Fibroblast of skin of left quadriceps (primary cell): Measurements from ENCODE around the gene NDUFS2.

Experiments used
- DNase-seq, 2 experiments: peaks; one replicate each; pipeline ENCODE4 v3.0.0-alpha.2; 2013; ENCODE audit warnings: low read depth in 2 of 2

Gene NDUFS2

GRCh38 chr1:161172349-161172748, 29.8 kb upstream of the NDUFS2 start:
- DNase-seq: no peak

- DNase-seq: peak; percentile 90 to 91
Measured at GRCh38 chr1:161172776-161173376, 29.3 kb upstream of the NDUFS2 start.

DNA sequence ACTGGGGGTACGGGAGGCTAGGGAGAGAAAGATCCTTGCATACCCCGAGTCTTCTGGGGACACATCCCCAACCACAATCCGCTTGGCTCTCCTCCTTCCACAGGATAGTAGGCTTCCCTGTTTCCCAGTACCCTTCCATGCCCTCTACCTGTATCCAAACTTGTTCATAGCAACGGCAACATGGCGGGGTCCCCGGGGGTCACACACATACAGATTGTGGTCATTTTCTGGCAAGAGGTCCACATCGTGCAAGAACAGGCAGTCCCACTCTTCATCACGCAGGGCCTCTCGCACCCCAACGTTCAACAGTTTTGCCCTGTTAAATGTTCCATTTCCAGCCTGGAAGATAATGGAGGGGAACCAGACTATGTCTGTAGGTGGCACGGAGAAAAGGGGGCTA, 28.5 kb upstream of the NDUFS2 start:
- no peak for DNase-seq

DNA sequence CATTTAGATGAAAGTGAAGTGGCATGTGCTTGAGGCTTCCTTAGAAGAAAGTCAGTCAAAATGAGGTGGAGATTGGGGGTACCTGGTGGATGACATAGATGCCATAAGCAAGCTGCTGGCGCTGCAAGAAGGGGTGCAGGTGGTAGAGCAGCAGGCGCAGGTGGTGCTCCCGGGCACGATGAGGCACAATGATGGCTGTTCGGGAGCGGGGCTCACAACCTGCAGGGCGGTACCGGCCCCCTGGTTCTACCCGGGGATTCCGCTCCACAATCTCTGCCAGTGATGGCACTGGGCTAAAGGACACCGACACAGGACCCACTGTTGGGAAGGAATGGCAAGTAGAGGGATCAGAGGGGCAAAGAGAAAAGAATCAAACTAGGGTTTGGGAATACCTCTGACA, 27.3 kb upstream of the NDUFS2 start:
- DNase-seq: no peak

DNA sequence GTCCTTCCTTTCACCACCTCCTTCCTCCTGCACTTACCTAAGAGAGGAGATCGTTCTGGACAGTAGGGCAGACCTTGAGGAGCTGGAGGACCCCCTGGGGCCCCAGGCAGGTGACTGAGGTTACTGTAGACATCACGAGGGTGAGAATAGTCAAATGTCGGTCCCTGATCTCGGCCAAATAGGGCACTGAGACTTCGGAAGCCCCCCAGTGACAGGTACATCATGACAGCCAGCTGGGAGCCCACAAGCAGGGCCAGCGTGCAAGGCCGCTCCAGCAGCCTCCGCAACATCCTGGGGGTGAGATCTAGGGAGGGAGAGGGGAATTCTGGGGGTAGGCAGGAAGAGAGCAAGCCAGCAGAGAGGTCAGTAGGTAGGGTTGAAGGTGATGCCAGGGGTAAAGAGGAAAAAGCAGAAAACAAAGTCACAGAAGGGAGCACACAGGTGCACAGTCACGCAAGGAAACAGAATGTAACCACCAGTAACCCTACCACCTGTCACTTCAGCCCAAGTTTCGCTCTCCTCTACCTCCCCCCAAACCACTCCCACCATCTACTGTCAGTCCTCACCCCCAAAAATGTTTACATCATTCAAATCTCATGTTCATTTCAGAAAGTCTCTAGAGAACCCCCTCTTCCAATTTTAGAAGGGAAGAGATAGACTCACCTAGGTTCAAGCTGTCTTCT, 26.3 kb upstream of the NDUFS2 start:
- no peak for DNase-seq

GRCh38 chr1:161176468-161177111, 25.6 kb upstream of the NDUFS2 start:
- DNase-seq: no peak

DNA sequence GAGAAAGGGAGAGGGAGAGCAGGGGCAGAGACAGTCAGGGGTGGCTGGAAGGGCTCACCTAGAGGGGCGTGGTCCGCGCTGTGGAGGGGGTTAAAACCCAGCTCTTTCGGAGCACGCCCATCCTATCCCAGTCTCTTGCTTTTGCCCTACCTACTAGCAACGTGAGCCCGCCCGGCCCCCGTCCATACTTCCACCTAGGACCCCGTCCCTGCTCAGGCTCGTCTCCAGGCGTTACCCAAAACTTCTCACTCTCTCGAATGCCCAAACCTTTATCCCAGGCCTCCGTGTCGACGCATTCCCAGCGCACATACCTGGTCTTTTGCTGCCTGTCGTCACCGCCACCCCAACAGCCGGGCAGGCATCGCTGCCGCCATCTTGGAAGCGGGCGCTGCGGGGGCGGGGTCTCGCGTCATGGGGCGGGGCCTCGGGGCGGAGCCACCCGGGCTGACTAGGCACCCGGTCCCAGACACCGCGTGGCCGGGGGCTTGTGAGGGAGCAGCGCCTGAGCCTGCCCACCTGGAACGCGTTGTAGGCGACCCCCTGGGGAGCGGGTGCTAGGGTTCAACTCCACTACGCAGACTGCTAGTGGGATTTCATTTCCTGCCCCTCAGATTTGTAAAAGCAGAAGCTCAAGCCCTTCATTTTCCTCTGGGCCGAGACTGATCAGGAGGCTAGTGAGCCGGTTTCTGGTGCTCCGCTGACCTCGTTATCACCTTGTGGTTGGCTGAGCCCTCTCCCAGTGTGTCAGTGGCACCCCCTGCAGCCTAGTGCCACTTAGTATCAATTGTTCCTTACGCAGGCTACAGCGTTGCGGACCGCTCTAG, 24.8 kb upstream of the NDUFS2 start, which contains the start of gene B4GALT3:
Gene B4GALT3, minus strand, starts transcription at position 396 of the 824 bp plus-strand sequence. CDS start 1,447 bp downstream, outside the sequence.
- DNase-seq: no peak

- no peak for DNase-seq
Measured at GRCh38 chr1:161177936-161178244, 24.3 kb upstream of the NDUFS2 start.

- no peak for DNase-seq
Measured at GRCh38 chr1:161179698-161180097, 22.5 kb upstream of the NDUFS2 start.

GRCh38 chr1:161180639-161181038, 21.5 kb upstream of the NDUFS2 start:
- DNase-seq: no peak

GRCh38 chr1:161182214-161182613, 20.0 kb upstream of the NDUFS2 start:
- no peak for DNase-seq

DNA sequence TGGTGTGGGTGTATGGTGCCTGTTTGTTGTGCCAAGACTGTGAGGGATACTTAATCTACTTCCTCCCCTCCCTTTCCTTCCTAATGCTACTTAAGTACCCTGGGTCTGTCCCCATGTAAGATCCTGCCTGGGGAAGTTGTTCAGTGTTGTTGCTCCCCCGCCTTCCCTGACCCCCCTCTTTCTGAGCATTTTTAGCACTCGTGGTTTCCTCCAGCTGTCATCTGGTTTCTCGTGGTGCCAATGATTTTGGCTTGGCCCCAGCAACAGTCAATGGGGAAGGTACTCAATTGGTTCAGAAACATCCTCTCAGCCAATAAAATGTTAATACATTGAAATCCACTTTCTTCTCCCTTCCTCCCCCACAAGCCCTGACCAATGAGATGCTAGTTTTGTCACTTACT, 16.9 kb upstream of the NDUFS2 start:
- DNase-seq: peak; percentile 51 to 58

DNA sequence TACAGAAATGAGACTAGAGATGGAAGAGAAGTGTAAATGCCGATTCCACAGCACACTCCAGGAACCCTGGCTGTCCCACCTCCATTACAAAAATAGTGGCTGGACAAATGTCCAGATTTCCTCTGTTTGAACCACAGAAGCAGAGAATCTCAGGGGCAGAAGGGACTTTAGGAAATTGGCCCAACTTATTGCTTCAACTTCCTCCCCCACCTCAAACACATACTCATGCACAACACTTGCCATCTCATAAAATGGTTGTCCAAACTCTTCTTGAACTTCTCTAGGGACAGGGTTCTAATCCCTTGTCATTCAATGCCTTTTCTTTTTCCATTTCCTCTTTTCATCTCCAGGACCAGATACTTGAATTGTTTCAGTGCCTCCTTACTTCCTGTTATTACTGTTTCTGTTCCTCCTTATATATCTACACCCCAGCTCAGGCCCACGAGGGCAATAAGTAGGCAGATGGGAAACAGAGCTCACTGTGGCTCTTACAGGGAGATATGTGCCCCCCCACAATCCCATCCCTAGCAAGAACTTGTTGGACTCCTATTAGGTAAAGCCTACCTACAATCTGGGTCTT, 16.3 kb upstream of the NDUFS2 start:
- DNase-seq: no peak

DNA sequence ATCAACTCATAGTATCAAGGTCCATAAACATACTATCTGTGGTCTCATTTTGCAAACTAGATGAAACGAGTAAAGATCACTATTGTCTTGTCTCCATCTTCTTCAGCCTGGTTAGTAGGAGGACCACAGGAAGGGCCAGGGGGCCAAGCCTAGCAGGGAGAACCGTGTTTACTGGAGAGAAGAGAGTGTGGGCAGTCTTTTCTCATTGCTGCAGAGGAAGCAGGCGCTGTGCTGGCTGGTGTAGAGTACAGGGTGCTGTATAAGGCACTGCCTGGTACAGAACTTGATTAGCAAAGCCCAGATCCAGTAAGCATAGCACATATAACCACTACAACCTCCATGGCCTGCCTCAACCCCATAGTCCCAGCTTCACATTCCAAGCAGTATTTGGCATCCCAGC, 14.9 kb upstream of the NDUFS2 start:
- DNase-seq: no peak

- no peak for DNase-seq
Measured at GRCh38 chr1:161188381-161188780, 13.8 kb upstream of the NDUFS2 start.

GRCh38 chr1:161189036-161189435, 13.1 kb upstream of the NDUFS2 start:
- no peak for DNase-seq

- no peak for DNase-seq
Measured at GRCh38 chr1:161190962-161191521, 11.1 kb upstream of the NDUFS2 start.

- no peak for DNase-seq
Measured at GRCh38 chr1:161191971-161192370, 10.2 kb upstream of the NDUFS2 start.

- DNase-seq: peak in 1 of 2 experiments; percentile 44
Measured at GRCh38 chr1:161192476-161193465, 9.4 kb upstream of the NDUFS2 start.

DNA sequence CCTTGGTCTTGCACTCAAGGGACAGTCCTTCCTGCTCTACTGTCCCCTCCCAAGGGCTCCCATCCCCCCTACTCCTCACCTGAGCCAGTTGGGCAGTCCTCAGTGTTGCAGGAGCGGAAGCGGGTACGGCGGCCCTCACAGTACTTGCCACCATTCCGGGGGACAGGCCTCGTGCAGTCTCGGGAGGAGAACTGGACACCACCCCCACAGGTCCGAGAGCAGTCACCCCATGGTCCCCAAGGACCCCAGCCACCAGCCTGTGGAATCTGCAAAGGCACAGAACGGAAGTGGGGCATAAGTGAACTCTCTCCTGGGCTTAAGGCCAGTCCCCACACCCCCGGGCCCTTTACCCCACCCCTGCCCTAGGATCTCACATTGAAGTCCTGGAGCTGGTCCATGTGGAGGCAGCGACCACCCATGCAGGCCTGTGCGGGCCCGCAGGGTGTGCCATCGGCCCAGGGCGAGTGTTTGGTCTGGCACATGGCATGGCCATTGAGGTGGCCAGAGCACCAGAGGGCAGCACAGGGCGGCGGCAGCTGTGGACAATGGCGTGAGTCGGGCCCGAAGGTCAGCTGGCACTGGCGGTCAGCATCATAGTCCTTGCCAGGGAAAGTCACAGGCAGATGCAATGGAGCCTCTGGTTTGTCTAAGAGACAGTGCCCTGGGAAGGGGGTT, 8.5 kb upstream of the NDUFS2 start:
- DNase-seq: no peak
